ENCODE measurements around the gene TGM5.

GRCh38 chr15:43277231-43277823 is 10.6 kb upstream of the TGM5 start:
- TF ChIP-seq CTCF (conservative IDR thresholded peaks at IDR 0.05; ENCODE audit: low read depth in 2 of 2) (no peak), ZNF331 (CRISPR knock-in tag; IDR thresholded peaks at IDR 0.05; ENCODE audit: low read depth) (no peak)
